ENCODE data around the gene TAF1A.

Gene TAF1A

DNA sequence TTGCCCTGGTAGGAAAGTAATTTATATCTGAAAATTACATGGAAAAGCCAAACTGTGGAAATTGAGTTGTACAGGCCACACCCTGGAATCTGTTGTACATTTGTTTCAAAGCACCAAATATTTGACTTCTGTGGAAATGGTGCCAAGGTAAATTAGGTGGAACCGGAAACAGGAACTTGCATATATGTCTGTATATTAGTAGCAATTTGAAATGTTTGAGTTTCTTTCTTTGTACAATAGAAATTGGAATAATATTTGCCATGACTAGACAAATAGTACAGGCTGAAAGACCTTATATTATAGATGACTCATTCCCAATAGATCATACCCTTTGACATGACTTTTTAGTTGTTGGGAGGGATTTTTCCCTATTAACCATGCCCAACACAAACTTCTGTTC, 10.5 kb upstream of the TAF1A start:
- Histone ChIP-seq H3K27me3 (ENCODE audit: insufficient read depth, insufficient read length) (no peaks in the 10 kb centered on the region), H3K9ac (ENCODE audit: insufficient read length, low read depth) (no peak overlapping the region), H3K36me3 (ENCODE audit: insufficient read depth, insufficient read length, low read length) (no peaks in the 10 kb centered on the region), H3K4me3 (ENCODE audit: insufficient read length, low read depth) (no peak overlapping the region), H3K4me1 (ENCODE audit: insufficient read depth, insufficient read length) (no peaks in the 10 kb centered on the region), H3K9me3 (ENCODE audit: insufficient read depth, low read length) (no peaks in the 10 kb centered on the region; the same call in 1 of the 2 replicates)
- DNase-seq (ENCODE audit: low read depth, low spot score) = no peak
- TF ChIP-seq SUZ12 (IDR thresholded peaks at IDR 0.05; ENCODE audit: extremely low read depth, insufficient read depth, insufficient read length) (no peak), YY1 (IDR thresholded peaks at IDR 0.05; ENCODE audit: insufficient read depth, insufficient read length) (no peak), ZNF274 (IDR thresholded peaks at IDR 0.05; ENCODE audit: low read depth, low read length) (no peak)

DNA sequence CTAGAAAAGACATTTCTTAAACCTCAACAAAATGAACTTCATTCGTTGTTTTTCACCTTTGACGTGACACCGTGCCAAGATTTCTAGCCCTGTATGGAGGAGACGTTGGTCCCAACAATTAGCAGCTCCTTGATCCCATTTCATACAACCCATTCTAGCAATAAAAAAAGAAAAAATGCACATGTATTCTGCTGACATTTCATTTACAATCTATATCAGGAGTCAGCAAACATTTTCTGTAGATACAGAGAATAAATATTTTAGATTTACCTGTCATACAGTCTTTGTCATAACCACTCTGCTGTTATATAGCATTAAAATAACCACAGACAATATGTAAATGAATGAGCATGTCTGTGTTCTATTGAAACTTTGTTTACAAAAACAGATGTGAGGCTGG, 7.0 kb upstream of the TAF1A start:
- DNase-seq (ENCODE audit: low read depth, low spot score) = no peak
- Histone ChIP-seq H3K9me3 (ENCODE audit: insufficient read depth, low read length) (no peaks in the 10 kb centered on the region; the same call in none of the 2 replicates), H3K9ac (ENCODE audit: insufficient read length, low read depth) (no peak overlapping the region), H3K4me3 (ENCODE audit: insufficient read length, low read depth) (no peak overlapping the region), H3K4me1 (ENCODE audit: insufficient read depth, insufficient read length) (no peaks in the 10 kb centered on the region), H3K36me3 (ENCODE audit: insufficient read depth, insufficient read length, low read length) (no peaks in the 10 kb centered on the region), H3K27me3 (ENCODE audit: insufficient read depth, insufficient read length) (no peaks in the 10 kb centered on the region)
- TF ChIP-seq YY1 (IDR thresholded peaks at IDR 0.05; ENCODE audit: insufficient read depth, insufficient read length) (no peak), SUZ12 (IDR thresholded peaks at IDR 0.05; ENCODE audit: extremely low read depth, insufficient read depth, insufficient read length) (no peak), ZNF274 (IDR thresholded peaks at IDR 0.05; ENCODE audit: low read depth, low read length) (no peak)

DNA sequence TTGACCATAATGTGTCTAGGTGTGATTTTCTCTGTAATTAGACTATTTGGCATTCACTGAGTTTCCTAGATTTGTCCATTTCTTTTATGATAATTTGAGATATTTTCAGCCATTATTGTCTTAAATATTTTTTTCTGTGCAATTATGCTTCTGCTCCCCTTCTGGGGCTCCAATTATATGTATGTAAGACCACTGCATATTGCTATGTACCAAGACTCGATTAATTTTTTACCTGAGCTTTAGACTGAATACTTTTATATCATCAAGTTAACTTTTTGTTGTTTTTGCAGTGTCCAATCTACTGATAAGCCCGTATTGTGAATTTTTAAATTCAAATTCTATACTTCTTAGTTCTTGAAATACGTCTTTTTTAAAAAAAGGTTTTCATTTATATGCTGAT, 5.1 kb upstream of the TAF1A start:
- no peaks in the 10 kb centered on the region; the same call in none of the 2 replicates for H3K9me3 ChIP-seq (ENCODE audit: insufficient read depth, low read length)
- no peak overlapping the region for H3K9ac ChIP-seq (ENCODE audit: insufficient read length, low read depth)
- no peaks in the 10 kb centered on the region for H3K27me3 ChIP-seq (ENCODE audit: insufficient read depth, insufficient read length)
- DNase-seq (ENCODE audit: low read depth, low spot score) = no peak
- no peaks in the 10 kb centered on the region for H3K4me1 ChIP-seq (ENCODE audit: insufficient read depth, insufficient read length)
- H3K36me3 ChIP-seq (ENCODE audit: insufficient read depth, insufficient read length, low read length) = no peaks in the 10 kb centered on the region
- TF ChIP-seq SUZ12 (IDR thresholded peaks at IDR 0.05; ENCODE audit: extremely low read depth, insufficient read depth, insufficient read length) = no peak
- TF ChIP-seq ZNF274 (IDR thresholded peaks at IDR 0.05; ENCODE audit: low read depth, low read length) = no peak
- no peak for TF ChIP-seq YY1 (IDR thresholded peaks at IDR 0.05; ENCODE audit: insufficient read depth, insufficient read length)
- no peak overlapping the region for H3K4me3 ChIP-seq (ENCODE audit: insufficient read length, low read depth)

DNA sequence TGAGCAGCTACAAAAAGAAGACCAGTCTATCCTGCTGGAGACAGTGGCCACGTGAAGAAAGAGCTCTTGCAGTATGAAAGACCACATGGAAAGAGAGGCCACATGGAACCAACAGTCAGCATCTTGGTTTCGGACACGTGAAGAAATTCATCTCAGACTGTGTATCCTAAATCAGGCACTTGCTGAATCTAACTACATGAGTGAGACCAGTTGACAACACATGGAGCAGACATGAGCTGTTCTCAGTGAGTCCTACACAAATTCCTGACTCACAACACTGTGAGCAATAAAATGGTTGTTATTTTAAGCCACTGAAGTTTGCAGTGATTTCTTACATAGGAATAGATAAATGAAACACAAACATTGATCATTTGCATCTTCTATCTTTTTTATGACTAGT, 2.4 kb upstream of the TAF1A start:
- no peak overlapping the region for H3K9ac ChIP-seq (ENCODE audit: insufficient read length, low read depth)
- H3K27me3 ChIP-seq (ENCODE audit: insufficient read depth, insufficient read length) = no peaks in the 10 kb centered on the region
- H3K36me3 ChIP-seq (ENCODE audit: insufficient read depth, insufficient read length, low read length) = peaks cover 14% of the 10 kb centered on the region
- H3K4me1 ChIP-seq (ENCODE audit: insufficient read depth, insufficient read length) = no peaks in the 10 kb centered on the region
- H3K4me3 ChIP-seq (ENCODE audit: insufficient read length, low read depth) = no peak overlapping the region
- TF ChIP-seq YY1 (IDR thresholded peaks at IDR 0.05; ENCODE audit: insufficient read depth, insufficient read length) (no peak), SUZ12 (IDR thresholded peaks at IDR 0.05; ENCODE audit: extremely low read depth, insufficient read depth, insufficient read length) (no peak), ZNF274 (IDR thresholded peaks at IDR 0.05; ENCODE audit: low read depth, low read length) (no peak)
- no peak for DNase-seq (ENCODE audit: low read depth, low spot score)
- no peaks in the 10 kb centered on the region; the same call in none of the 2 replicates for H3K9me3 ChIP-seq (ENCODE audit: insufficient read depth, low read length)

DNA sequence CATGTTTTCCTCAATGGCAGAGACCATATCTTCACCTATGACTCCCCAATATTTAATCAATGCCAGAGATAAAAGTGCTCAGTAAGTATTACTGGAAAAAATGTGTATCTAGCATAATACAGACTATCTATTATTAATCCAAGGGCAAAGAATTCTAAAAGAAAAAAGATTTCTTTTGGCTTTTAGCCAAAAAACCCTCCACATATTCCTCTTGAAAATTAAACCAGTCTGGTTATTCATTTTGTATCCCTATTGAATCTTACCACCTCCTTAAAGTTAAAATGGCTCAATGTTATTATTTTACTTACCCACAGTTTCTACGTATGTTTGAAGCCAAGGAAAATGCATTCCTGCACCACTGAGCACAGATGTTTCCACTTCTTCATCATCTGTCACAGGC, 1.6 kb downstream of the TAF1A start:
- H3K4me1 ChIP-seq (ENCODE audit: insufficient read depth, insufficient read length) = no peaks in the 10 kb centered on the region
- no peak for TF ChIP-seq SUZ12 (IDR thresholded peaks at IDR 0.05; ENCODE audit: extremely low read depth, insufficient read depth, insufficient read length)
- TF ChIP-seq YY1 (IDR thresholded peaks at IDR 0.05; ENCODE audit: insufficient read depth, insufficient read length) = no peak
- TF ChIP-seq ZNF274 (IDR thresholded peaks at IDR 0.05; ENCODE audit: low read depth, low read length) = no peak
- H3K9me3 ChIP-seq (ENCODE audit: insufficient read depth, low read length) = no peaks in the 10 kb centered on the region
- H3K9ac ChIP-seq (ENCODE audit: insufficient read length, low read depth) = no peak overlapping the region
- no peaks in the 10 kb centered on the region for H3K27me3 ChIP-seq (ENCODE audit: insufficient read depth, insufficient read length)
- no peak overlapping the region for H3K4me3 ChIP-seq (ENCODE audit: insufficient read length, low read depth)
- no peak for DNase-seq (ENCODE audit: low read depth, low spot score)
- peaks cover 43% of the 10 kb centered on the region for H3K36me3 ChIP-seq (ENCODE audit: insufficient read depth, insufficient read length, low read length)

DNA sequence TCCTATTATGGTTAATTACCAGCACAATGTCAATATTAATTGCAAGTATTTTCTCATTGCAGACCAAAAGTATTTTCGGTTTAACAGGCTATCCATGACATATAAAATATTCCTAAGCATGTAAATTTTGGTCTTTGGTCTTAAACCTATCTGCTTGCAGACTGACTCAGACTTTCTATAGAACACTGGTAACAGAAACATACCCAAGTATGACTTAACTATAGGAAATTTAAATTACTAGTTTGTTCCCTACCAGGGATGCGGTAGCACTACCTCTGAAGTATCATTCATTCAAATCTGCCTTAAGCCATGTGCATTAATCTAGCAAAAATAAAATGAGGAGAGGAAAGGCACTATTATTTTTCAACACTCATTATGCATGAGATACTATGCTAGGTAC, 2.9 kb downstream of the TAF1A start:
- H3K4me1 ChIP-seq (ENCODE audit: insufficient read depth, insufficient read length) = no peaks in the 10 kb centered on the region
- H3K4me3 ChIP-seq (ENCODE audit: insufficient read length, low read depth) = no peak overlapping the region
- no peak overlapping the region for H3K9ac ChIP-seq (ENCODE audit: insufficient read length, low read depth)
- no peak for TF ChIP-seq YY1 (IDR thresholded peaks at IDR 0.05; ENCODE audit: insufficient read depth, insufficient read length)
- no peak for TF ChIP-seq ZNF274 (IDR thresholded peaks at IDR 0.05; ENCODE audit: low read depth, low read length)
- TF ChIP-seq SUZ12 (IDR thresholded peaks at IDR 0.05; ENCODE audit: extremely low read depth, insufficient read depth, insufficient read length) = no peak
- no peak for DNase-seq (ENCODE audit: low read depth, low spot score)
- peaks cover 54% of the 10 kb centered on the region for H3K36me3 ChIP-seq (ENCODE audit: insufficient read depth, insufficient read length, low read length)
- H3K9me3 ChIP-seq (ENCODE audit: insufficient read depth, low read length) = no peaks in the 10 kb centered on the region
- H3K27me3 ChIP-seq (ENCODE audit: insufficient read depth, insufficient read length) = no peaks in the 10 kb centered on the region

DNA sequence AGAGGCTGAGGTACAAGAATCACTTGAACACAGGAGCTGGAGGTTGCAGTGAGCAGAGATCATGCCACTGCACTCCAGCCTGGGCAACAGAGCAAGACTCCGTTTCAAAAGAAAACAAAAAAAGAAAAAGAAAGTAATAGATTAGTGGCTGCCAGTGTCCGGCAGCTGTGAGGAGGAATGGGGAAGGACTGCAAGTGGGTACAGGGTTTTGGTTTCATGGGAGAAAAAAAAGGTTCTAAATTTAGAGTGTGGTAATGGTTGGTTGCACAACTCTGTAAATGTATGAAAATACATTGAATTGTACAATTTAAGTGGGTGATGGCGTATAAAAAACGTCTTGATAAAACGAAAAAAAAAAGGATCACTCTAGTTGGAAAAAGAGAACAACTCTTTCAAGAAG, 6.7 kb downstream of the TAF1A start:
- peaks cover 73% of the 10 kb centered on the region for H3K36me3 ChIP-seq (ENCODE audit: insufficient read depth, insufficient read length, low read length)

More for the DNA sequence above, 6.7 kb downstream of the TAF1A start:
- Histone ChIP-seq H3K27me3 (ENCODE audit: insufficient read depth, insufficient read length) (no peaks in the 10 kb centered on the region), H3K9me3 (ENCODE audit: insufficient read depth, low read length) (no peaks in the 10 kb centered on the region), H3K9ac (ENCODE audit: insufficient read length, low read depth) (no peak overlapping the region), H3K4me3 (ENCODE audit: insufficient read length, low read depth) (no peak overlapping the region), H3K4me1 (ENCODE audit: insufficient read depth, insufficient read length) (no peaks in the 10 kb centered on the region)
- TF ChIP-seq ZNF274 (IDR thresholded peaks at IDR 0.05; ENCODE audit: low read depth, low read length) (no peak), SUZ12 (IDR thresholded peaks at IDR 0.05; ENCODE audit: extremely low read depth, insufficient read depth, insufficient read length) (no peak), YY1 (IDR thresholded peaks at IDR 0.05; ENCODE audit: insufficient read depth, insufficient read length) (no peak)
- DNase-seq (ENCODE audit: low read depth, low spot score) = no peak
